Measurements from ENCODE around the gene CELA3B.
"Not testable (repeated sequence)": the region's sequence is repeated elsewhere in the genome, so short reads cannot be mapped to it uniquely, and the experiment has no call there.

The CELA3B gene

GRCh38 chr1:22012752-22013151, 35.9 kb downstream of the CELA3B start:
- DNase-seq = not testable (repeated sequence)

GRCh38 chr1:22014575-22015206, 37.9 kb downstream of the CELA3B start:
- not testable (repeated sequence) for DNase-seq

- peak; percentile 98 for DNase-seq
Observed at GRCh38 chr1:22018583-22019559, 42.0 kb downstream of the CELA3B start.

GRCh38 chr1:22021061-22021460, 44.2 kb downstream of the CELA3B start:
- no peak for DNase-seq

- peak; percentile 53 to 62 for DNase-seq
Observed at GRCh38 chr1:22024485-22025367, 47.9 kb downstream of the CELA3B start.

- peak; percentile 85 to 88 for DNase-seq
Observed at GRCh38 chr1:22025368-22026155, 48.7 kb downstream of the CELA3B start.

GRCh38 chr1:22026924-22027289, 50.1 kb downstream of the CELA3B start:
- no peak for DNase-seq

- DNase-seq = no peak
Observed at GRCh38 chr1:22030057-22030456, 53.2 kb downstream of the CELA3B start.

- no peak for DNase-seq
Observed at GRCh38 chr1:22030473-22030872, 53.7 kb downstream of the CELA3B start.

GRCh38 chr1:22031214-22031962, 54.6 kb downstream of the CELA3B start:
- DNase-seq = peak; percentile 43 to 60

- peak in 1 of 2 donors; percentile 43 for DNase-seq
Observed at GRCh38 chr1:22034834-22035233, 58.0 kb downstream of the CELA3B start.

GRCh38 chr1:22037520-22037919, 60.7 kb downstream of the CELA3B start:
- DNase-seq = no peak

GRCh38 chr1:22038036-22038435, 61.2 kb downstream of the CELA3B start:
- DNase-seq = peak in 1 of 2 donors; percentile 52
